SJSA1 (cell line): Measurements from ENCODE around the gene USP40. TPM values are rescaled to one million over a fixed set of nuclear protein-coding genes. Genes with fewer than 3 reads are reported as not detected.

ENCODE experiments used
- DNase-seq, 2 experiments: peaks; one replicate each; pipeline ENCODE4 v3.0.0-alpha.2; 2015 to 2020; ENCODE audit warnings: low spot score in 2 of 2, low read depth in 1 of 2
- H3K27ac ChIP-seq: fragments of 250-450 bp; sonication (Bioruptor Pico); 2 replicates; pipeline ENCODE4 v1.5.1; 2020; ENCODE audit warnings: mild to moderate bottlenecking, moderate library complexity
- H3K27me3 ChIP-seq: fragments of 250-450 bp; sonication (Bioruptor Pico); replicated peaks from 2 replicates; pipeline ENCODE4 v1.5.1; 2020; ENCODE audit warnings: mild to moderate bottlenecking, moderate library complexity
- H3K36me3 ChIP-seq: fragments of 250-450 bp; sonication (Bioruptor Pico); 2 replicates; pipeline ENCODE4 v1.5.1; 2020; ENCODE audit warnings: mild to moderate bottlenecking
- H3K4me1 ChIP-seq: fragments of 250-450 bp; sonication (Bioruptor Pico); replicated peaks from 2 replicates; pipeline ENCODE4 v1.6.1; 2021; ENCODE audit warnings: mild to moderate bottlenecking
- H3K4me3 ChIP-seq: fragments of 250-450 bp; sonication (Bioruptor Pico); 2 replicates; pipeline ENCODE4 v1.5.1; 2020; ENCODE audit warnings: mild to moderate bottlenecking
- H3K9me3 ChIP-seq: fragments of 250-450 bp; sonication (Bioruptor Pico); replicated peaks from 2 replicates; pipeline ENCODE4 v1.5.1; 2020; ENCODE audit warnings: mild to moderate bottlenecking
- total RNA-seq: library from RNA; depleted of rRNA; stranded (reverse); fragments of >200 nt; shearing (Covaris generic); gene quantifications from 2 replicates; pipeline ENCODE4 v1.2.3, GENCODE V29; 2014

USP40 gene
- total RNA-seq, 1 experiment from 2014 or later: 25.4 TPM

DNA sequence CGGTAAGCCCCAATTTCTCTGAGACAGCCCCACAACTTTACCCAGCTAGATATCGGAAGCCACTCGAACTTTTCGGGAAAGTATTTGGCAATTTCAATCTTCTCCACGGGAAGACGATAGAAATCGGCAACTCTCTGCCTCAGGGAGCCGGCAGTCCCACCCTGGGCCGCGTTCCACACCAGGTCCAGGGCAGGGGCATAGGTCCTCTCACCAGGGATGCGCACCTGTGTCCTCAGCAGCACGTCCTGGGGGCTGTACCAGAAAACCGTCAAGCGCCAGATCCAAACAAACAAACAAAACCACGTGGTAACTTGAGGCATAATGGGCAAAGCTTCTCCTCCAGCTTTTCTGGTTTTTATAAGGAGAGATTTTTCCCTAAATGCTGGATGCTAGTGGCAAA lies 80.9 kb downstream of the USP40 start:
- peaks cover 42% of the 10 kb centered on the region for H3K4me1 ChIP-seq
- no peak for DNase-seq
- H3K4me3 ChIP-seq: no peak overlapping the region
- H3K27ac ChIP-seq: peak overlapping the region; percentile 84
- peaks cover 36% of the 10 kb centered on the region for H3K36me3 ChIP-seq
- no peaks in the 10 kb centered on the region for H3K9me3 ChIP-seq
- no peaks in the 10 kb centered on the region for H3K27me3 ChIP-seq

DNA sequence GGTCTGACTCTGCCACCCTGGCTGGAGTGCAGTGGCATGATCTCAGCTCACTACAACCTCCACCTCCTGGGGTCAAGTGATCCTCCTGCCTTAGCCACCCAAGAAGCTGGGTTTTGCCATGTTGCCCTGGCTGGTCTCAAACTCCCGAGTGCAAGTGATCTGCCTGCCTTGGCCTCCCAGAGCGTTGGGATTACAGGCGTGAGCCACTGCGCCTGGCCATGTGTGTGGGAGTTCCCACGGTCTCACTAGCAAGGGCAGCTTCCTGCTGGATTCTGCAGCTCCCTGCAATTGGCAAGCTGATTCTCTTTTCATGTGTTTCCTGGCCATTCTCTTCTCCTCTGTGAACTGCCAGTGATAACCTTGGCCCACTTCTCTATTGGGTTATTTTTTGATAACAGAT lies 84.0 kb downstream of the USP40 start:
- Histone ChIP-seq H3K4me3 (no peak overlapping the region), H3K27me3 (no peaks in the 10 kb centered on the region), H3K9me3 (no peaks in the 10 kb centered on the region), H3K27ac (no peak overlapping the region), H3K4me1 (peaks cover 21% of the 10 kb centered on the region), H3K36me3 (peaks cover 49% of the 10 kb centered on the region)
- DNase-seq: no peak

DNA sequence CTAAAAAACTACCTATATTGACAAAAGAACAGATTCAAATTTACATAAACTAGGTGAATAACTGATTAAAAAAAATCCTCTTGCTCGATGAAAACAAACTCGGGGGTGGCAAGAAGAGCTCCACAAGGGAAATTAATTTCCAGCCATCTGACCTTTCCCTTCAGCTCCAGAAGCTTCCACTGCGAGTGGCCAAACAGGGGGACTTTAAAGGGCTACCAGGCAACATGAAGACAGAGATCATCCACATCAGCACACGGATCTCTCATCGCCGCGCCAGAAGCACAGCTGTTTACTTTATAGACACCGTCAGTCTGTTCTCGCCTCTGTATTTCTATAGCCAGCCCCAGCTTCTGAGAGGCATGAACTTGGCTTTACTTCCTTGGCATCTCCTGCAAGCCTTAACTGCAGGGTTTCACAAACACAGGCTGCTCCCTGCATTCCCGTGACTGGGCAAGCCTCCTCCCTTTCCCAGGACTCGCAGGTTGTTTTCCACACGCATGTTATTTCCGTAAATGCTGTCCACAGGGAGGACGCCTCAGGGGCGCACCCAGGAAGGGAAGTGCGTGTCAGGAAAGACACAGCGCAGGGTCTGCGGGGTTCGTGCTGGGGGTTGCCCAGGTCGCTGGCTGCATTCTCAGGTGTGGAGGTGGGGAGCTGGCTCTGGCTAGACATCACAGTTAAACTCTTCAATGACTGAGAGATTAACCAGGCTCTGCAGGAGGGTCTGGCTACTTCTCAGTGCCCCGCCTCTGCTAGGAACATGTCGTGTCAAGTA lies 85.0 kb downstream of the USP40 start:
- Histone ChIP-seq H3K4me1 (peaks cover 10% of the 10 kb centered on the region), H3K9me3 (no peaks in the 10 kb centered on the region), H3K36me3 (peaks cover 53% of the 10 kb centered on the region), H3K4me3 (no peak overlapping the region), H3K27ac (no peak overlapping the region), H3K27me3 (no peaks in the 10 kb centered on the region)
- DNase-seq: no peak

DNA sequence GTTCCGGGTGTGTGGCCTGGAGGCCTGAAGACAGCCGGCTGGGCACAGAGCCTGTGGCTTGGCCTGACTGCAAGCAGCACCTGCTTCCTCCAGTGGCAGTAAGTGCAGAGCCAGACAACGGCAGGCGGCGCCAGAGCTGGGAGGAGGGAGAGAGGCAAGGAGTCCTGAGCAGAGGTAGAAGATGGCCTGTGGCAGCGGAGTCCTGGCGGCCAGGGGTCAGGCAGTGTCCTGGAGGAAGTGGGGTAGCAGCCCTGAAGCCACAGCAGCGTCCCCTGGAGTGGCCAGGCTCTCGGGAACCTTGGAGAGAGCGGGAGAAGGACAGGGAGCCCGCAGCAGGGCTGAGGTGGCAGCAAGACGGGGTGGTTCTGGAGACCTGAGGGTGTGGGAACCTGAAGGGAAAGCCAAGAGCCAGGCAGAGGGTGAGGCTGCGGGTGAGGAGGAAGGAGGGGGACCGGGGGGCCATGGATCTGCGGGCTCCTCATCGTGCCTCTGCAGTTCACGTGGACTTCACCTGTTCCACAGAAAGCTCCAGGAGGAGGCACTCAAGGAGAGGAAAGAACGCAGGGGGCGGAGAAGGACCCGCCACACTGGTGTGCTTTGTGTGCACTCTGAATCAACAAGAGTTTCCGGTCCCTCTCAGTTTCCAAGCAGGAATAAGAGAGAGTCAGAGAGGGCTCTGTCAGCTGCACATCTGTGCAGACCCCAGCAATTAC lies 85.9 kb downstream of the USP40 start:
- no peak for DNase-seq
- H3K27me3 ChIP-seq: no peaks in the 10 kb centered on the region
- peaks cover 1% of the 10 kb centered on the region for H3K4me1 ChIP-seq
- H3K4me3 ChIP-seq: no peak overlapping the region
- H3K27ac ChIP-seq: no peak overlapping the region
- peaks cover 54% of the 10 kb centered on the region for H3K36me3 ChIP-seq
- no peaks in the 10 kb centered on the region for H3K9me3 ChIP-seq

DNA sequence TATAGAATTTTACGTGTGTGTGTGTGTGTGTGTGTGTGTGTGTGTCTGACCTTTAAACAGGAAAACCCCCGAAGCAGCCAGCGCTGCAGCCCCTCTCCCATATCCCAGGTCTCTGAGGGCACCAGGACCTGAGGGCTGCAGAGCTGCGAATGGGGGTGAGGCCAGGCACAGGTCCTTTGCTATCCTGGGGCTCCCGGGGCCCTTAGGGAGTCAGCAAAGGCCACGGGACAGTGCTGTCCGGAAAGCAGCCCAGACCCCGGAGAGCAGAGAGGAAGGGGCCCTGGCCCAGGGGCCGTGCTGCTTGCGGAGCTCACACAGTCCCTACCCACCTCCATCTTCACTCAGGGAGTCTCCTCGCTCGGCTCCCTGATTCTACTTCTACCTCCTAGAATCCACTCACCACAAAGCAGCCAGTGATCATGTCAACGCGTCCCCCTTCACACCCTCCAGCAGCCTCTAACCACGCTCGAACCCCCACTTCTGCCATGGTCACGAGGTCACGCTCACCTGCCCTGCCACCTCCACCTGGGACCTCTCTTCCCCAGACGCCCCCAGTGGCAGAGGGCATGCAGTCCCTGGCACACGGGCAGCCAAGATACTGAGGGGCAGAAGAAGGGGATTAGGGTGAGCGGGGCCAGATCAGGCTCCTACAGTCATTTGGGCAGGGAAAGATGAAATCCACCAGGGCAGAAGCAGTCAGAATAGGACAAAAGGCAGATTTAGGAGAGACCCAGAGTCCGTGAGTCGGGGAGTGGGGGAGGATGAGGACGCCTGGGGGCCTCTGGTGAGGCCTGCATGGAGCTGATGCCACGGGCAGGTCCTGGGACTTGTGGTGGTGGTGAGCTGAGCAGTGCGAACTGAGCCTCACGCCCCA lies 86.7 kb downstream of the USP40 start:
- Histone ChIP-seq H3K9me3 (no peaks in the 10 kb centered on the region), H3K27me3 (no peaks in the 10 kb centered on the region), H3K36me3 (peaks cover 48% of the 10 kb centered on the region), H3K27ac (no peak overlapping the region), H3K4me3 (no peak overlapping the region), H3K4me1 (no peaks in the 10 kb centered on the region; the same call in 1 of the 2 replicates)
- no peak for DNase-seq

DNA sequence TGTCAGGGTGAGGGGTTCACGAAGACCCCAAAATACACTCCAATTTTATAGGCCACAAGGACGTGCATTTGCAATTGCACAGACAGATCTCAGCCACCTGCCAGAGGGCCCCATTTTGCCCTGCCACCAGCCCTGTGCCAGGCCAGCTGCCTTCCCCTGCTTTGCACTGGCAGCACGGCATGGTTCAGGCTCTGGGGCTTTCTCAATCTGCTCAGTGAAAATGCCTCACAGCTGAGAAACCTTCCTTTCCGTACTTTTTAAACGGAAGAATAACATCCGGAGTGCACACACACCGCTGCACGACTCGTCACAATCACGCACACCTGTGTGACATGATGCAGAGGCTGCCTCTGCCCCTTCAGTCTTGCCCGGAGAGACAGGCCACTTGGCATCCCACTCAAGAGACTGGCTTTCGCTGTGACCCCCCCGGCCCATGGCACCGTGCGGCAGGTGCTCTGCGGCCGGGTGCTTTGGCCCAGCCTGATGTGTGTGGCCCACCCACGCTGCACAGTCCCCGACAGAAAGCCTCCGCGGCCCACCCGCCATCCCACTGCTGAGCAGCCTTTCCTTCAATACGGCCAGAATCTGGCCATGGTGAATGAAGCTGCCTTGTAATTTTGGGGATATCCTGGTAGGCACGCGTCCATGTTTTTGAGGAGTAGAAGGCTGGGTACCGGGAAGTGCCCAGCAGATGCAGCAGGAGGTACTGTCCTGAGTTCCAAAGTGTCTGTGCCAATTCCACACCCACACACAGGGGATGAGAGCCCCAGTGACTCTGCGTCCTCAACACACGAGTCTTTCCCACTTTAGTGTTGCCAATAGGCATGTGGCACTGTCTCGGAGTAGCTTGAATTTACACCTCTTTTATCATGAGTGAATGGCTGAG lies 88.8 kb downstream of the USP40 start:
- Histone ChIP-seq H3K27me3 (no peaks in the 10 kb centered on the region), H3K4me1 (no peaks in the 10 kb centered on the region; the same call in 1 of the 2 replicates), H3K4me3 (no peak overlapping the region), H3K36me3 (peaks cover 36% of the 10 kb centered on the region), H3K9me3 (no peaks in the 10 kb centered on the region), H3K27ac (no peak overlapping the region)
- no peak for DNase-seq

DNA sequence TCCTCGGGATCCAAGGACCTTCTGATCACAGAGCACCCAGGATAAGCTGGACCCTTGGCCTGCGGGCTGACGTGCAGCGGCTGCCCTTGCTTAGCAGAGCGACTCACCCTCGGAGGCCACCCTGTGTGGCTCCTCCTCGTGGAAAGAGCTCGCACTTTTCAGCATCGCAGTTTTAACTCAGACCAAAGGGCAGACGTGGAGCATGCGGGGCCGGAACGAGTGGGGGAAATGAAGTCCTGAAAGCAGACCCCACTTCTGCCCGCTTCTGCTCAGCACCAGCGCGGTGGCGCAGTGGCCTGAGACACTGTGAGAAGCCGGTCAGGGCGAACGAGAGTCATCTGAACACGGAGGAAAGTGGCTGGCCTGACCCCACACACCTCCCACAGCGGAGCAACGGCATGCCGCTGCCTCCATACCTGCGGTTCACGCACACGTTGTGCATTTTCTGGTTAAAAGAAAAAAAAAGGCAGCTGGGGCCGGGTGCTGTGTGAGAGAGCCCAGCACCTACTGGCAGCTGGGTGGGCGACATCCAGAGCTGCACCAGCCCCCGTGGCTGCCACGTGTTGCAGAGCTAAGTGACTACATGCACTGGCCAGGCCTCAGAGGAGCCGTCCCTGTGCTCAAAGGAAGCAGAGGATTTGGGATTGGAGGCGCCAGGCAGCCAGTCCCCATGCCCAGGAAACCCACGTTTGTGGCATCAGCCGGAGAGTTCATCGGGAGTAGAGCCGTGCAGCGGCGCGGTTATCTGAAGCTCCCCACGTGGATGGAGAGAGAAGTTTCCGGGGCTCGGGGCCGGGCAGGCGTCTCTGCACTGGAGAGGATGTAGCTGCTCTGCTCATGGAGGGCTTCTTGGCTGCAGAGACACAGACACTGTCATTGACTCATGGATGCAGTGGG lies 89.7 kb downstream of the USP40 start:
- Histone ChIP-seq H3K4me3 (no peak overlapping the region), H3K27ac (no peak overlapping the region), H3K27me3 (no peaks in the 10 kb centered on the region), H3K9me3 (no peaks in the 10 kb centered on the region), H3K4me1 (no peaks in the 10 kb centered on the region; the same call in 1 of the 2 replicates), H3K36me3 (peaks cover 33% of the 10 kb centered on the region)
- DNase-seq: no peak

DNA sequence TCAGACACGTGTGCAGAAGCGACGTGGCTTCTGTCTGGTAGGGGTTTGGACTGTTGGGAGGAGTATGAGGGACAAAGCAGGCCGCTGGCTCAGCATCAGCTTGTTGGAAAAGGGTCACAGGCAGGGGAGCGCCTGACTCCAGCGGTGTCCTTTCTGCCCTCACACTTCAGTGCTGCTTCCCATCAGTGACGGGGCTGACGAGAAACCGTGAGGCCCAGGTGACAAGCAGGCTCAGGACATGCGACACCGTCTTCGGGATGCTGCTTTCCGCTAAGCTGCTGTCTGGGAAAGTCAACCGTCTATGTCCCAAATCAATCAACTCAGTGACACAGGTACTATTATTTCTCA lies 90.5 kb downstream of the USP40 start:
- peak in 1 of 2 experiments; percentile 29 for DNase-seq
- no peaks in the 10 kb centered on the region for H3K9me3 ChIP-seq
- H3K4me1 ChIP-seq: no peaks in the 10 kb centered on the region; the same call in 1 of the 2 replicates
- H3K36me3 ChIP-seq: peaks cover 34% of the 10 kb centered on the region
- H3K4me3 ChIP-seq: no peak overlapping the region
- H3K27me3 ChIP-seq: no peaks in the 10 kb centered on the region
- H3K27ac ChIP-seq: no peak overlapping the region

DNA sequence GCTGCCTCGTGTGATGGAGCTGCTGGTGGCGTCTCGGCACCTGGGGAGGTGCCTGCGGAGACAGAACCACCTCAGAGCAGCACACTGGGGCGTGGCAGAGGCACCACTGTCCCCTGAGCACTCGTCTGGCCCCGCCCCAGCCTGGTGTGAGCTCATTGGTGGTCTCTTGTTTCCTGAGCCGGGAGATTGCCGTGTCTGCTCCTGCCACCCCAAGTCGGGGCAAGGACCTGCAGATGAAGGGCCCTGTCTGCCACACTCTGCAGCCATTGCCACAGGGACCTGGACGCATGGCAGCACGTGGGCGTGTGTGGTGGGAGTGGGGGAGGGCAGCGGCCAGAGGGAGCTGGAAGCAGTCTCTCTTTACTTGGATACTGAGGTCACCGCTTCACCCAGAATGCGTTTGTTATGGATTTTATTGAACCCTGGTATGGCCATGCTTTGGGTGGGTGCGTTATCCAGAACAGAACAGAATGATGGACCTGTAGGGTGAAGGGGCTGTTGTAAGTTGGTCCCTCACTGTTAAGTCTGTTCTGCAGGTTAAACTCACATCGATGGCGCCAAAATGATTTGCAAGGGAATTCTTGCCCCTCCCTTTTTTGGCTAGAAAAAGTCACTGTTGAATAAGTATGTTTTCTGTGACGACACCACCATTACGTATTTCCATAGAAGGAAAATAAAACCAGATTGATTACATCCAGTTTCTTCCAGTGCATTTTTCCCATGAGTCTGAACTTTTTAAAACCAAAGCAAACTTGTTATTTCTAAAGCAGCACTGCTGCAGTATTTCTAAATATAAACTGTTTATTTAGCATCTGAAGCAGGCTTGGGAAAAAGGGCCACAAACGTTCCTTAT lies 92.0 kb downstream of the USP40 start:
- H3K4me1 ChIP-seq: no peaks in the 10 kb centered on the region
- no peak overlapping the region for H3K27ac ChIP-seq
- H3K36me3 ChIP-seq: peaks cover 36% of the 10 kb centered on the region
- no peak overlapping the region for H3K4me3 ChIP-seq
- no peaks in the 10 kb centered on the region for H3K27me3 ChIP-seq
- peak in 1 of 2 experiments; percentile 34 for DNase-seq
- no peaks in the 10 kb centered on the region for H3K9me3 ChIP-seq

DNA sequence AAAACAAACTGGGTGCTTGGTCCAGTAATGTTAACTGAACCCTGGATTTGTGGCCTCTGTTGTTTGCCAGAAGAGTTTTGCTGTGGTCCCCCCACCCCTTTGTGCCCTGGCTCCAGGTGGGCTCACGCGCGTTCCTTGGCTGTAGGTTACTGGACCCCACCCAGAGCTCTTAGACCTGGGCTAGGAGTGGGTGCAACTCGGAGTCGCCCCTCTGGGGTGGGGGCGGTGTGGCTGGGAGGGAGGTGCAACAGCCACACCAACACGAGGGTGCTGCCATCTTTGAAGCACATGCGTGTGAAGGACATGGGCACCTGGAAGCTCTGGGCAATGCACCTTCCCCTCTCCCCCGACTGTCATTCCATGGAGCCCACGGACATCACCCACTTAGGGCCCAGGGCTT lies 92.7 kb downstream of the USP40 start:
- no peaks in the 10 kb centered on the region for H3K27me3 ChIP-seq

DNA sequence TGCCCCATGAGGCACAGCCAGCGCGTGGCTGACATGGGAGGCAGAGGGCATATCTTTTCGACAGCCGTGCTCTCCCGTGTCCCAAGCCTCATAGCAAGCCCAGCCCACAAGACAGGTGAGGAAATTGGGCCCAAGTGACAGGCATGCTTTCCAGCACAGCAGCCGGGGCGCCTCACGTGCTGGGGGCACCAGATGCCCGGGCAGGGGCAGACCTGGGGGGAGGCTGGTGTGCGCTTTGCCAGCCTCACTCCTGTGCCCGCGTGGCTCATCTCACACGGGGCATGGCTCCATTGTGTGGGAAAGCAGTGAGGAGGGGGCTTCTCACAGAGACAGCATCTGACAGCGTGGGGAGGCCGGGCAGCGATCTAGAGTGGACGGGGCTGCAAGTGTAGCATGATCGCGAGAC lies 93.2 kb downstream of the USP40 start:
- peaks cover 44% of the 10 kb centered on the region for H3K36me3 ChIP-seq

More for the DNA sequence above, 92.7 kb downstream of the USP40 start:
- Histone ChIP-seq H3K4me3 (no peak overlapping the region), H3K36me3 (peaks cover 42% of the 10 kb centered on the region), H3K27ac (no peak overlapping the region), H3K9me3 (no peaks in the 10 kb centered on the region), H3K4me1 (no peaks in the 10 kb centered on the region)
- DNase-seq: peak in 1 of 2 experiments; percentile 30

More for the DNA sequence above, 93.2 kb downstream of the USP40 start:
- no peak overlapping the region for H3K27ac ChIP-seq
- H3K9me3 ChIP-seq: no peaks in the 10 kb centered on the region
- no peak overlapping the region for H3K4me3 ChIP-seq
- no peaks in the 10 kb centered on the region for H3K27me3 ChIP-seq
- H3K4me1 ChIP-seq: no peaks in the 10 kb centered on the region
- peak in 1 of 2 experiments; percentile 36 for DNase-seq
